HG03066 (cell line): ENCODE data around the gene COL17A1.

Experiments
- ATAC-seq: cut with Tn5 transposase; IDR thresholded peaks from one replicate; pipeline ENCODE4 v1.9.1; 2021; ENCODE audit warnings: low read depth; ENCODE audit not compliant: unreplicated experiment

COL17A1 gene

DNA sequence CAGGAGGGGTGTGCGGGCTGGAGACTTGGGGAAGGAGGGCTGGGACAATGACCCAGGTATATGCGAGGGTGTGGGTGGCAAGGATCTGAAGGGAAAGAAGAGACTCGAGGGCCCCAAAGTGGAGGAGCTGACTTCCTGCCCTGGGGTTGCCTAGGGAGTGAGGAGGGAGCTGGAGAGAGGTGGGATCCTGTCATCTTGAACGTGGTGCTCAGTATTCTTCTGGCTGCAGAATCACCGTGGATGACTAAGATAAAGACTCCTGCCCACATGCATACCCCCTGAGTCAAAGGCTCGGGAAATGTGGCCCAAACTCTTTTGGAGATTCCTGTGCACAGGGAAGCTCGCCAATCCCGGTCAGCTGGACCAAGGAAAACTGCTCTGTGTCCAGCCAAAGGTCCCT lies 31.2 kb downstream of the COL17A1 start:
- ATAC-seq: no peak

GRCh38 chr10:104053201-104053600 lies 32.5 kb downstream of the COL17A1 start:
- ATAC-seq: no peak

DNA sequence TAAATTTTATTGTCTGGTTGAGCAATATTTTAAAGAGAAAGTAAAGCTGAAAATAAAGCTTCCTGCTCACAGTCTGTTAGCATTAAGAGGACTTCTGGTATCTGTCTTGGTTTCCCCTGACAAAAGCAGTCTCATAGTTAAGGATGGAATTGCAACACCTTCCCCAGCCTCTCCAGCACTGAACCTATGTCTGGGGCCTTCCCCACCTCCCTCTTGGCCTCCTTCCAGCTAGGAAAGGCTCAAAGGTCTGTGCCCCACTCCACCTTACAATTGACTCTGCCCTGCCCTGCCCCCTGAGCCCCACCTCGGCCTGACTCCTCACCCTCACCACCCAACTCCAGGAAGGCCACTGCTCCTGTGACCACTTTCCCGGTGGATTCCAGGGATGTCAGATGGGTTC lies 33.2 kb downstream of the COL17A1 start:
- no peak for ATAC-seq

GRCh38 chr10:104049504-104050250 lies 36.0 kb downstream of the COL17A1 start:
- ATAC-seq: no peak

GRCh38 chr10:104046651-104047050 lies 39.0 kb downstream of the COL17A1 start:
- ATAC-seq: no peak

DNA sequence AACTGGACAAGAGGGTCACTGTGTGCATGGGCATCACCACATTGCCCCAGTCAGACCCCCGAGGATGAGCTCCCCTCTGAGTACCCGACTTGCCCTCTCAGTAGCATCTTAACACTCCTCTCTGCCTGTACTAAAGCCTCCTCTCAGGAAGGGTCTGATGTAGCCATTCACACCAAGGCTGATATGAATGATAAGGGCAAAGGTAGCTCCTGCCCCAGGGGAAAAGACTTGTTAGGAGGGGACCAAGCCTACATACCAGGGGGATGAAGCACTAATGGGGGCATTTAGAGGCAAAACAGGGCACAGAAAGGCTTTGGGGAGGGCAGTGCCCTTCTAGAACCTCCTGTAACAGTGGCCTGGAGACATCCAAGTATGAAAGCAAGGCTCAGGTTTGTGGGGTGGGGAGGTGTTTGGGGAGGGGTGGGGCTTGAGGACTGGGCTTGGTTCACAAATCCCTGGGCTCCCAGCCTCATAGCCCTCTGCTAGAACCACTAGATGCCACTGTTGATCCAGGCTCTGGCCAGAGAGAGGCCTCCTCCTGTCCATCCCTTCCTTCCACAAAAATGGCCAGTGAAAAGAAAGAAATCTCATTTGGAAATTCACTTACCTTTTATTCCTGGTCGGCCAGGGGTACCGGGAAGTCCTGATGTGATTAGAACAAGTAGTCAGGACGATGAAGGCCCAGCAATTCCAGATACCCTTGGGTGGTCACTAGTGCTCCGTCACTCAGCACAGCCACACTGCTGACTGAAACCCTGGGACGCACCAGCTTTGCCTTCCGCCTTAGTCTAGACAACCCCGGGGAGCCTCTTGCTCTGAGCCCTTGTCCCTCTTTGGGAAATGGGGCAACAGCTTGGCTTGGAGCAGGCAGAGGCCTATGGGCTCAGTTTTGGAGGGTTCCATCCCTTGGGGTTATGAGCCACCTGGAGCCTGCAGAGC lies 40.3 kb downstream of the COL17A1 start:
- no peak for ATAC-seq

DNA sequence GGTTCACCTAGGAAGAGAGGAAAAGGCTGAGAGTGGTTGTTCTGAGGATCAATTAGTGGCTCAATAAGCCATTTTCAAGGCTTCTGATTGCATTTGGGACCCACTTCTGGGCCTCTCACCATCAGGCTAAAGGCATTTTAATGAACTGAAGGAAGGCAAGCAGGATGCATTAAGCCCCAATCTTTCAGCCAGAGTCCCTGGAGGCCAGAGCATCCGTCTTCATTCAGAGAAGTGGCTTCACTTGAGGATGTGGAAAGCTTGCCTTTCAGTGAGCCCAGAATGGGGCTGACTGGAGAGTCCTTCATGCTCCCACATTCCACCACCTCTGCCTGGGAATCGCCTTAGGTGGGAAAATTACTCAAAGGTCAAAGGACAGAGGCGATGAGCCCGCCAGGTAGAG lies 41.8 kb downstream of the COL17A1 start:
- no peak for ATAC-seq

GRCh38 chr10:104043185-104043830 lies 42.4 kb downstream of the COL17A1 start:
- no peak for ATAC-seq

GRCh38 chr10:104041891-104042535 lies 43.7 kb downstream of the COL17A1 start:
- no peak for ATAC-seq

- ATAC-seq: no peak
Observed at GRCh38 chr10:104040862-104041789, 44.6 kb downstream of the COL17A1 start.

DNA sequence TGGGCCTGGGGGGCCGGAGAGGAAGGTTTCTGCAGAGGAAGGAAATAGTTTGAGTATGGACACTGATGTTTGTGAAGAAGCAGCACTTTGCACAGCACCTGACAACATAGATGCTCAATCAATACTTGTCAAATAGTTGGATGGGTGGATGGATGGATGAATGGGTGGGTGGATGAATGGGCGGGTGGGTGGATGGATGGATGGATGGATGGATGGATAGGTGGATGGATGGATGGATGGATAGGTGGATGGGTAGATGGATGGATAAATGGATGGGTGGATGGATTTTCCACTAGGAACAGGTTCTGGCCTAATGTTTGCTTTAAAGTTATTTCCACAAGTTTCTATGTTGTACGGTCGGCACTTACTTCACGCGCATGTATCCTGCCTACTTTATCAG lies 45.3 kb downstream of the COL17A1 start:
- ATAC-seq: no peak

DNA sequence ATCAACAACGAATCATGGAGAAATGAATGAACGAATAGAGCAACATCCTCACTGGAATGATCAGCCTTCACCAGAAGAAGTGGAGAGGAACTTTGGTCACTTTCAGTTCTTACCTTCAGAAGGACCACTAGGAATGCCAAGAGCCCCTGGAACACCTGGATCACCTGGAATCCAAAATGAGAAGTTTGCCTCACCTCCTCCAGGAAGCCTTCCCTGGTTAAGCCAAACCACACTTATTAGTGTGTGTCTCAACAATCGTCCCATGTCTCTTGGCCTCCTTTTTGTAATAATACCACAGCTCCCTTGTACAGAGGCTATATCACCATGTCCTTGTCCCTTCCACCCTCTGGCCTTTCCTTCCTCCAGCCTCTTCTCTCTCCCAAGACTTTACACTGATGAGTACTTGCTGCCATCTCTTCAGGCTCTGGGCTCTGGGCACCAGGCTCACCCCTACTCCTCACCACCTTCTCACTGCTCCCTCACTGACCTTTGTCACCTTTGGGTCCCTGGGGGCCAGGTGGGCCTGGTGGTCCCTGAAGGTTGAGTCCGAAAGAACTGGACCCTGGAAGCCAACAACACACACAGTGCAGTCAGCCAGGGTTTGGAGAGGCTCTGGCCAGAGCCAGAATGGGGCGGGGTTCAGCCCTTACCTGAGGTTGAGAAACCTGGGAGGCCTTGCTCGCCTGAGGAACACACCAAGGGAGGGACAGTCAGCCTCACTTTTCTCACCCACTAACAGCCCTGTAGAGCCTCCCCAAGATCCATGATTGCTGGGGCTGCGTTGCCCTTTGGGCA lies 46.5 kb downstream of the COL17A1 start:
- ATAC-seq: no peak

- no peak for ATAC-seq
Observed at GRCh38 chr10:104038537-104038936, 47.1 kb downstream of the COL17A1 start.

DNA sequence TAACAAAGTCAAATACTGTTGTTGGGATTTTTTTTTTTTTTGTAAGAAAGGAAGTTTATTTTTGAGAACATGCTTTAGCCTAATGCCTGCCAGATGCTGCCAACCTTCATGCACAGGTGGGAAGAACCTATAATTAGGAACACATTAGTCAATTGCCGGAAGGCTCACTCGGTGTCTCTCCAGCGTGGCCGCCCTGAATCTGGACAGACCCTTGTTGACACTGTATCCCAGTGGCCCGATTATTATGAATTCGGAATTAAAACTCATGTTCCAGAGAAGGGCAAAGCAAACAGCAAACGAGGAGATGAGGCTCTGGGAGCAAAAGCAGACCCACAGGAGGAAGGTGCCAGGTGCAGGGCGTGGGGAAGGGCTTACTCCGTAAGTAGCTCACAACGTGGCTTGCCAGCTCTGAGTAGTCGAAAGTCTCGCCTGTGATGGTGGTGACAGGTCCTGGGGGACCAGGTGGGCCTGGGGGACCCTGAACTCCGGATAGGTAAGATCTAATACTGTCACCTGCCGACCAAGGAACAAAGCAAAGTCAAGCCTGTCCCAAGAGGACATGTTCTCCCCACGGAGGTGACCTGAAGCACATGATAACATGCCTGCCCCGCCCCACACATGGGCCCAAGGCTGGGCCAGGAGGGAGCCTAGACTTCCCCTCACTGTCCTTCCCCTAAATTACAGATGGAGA lies 48.3 kb downstream of the COL17A1 start:
- ATAC-seq: no peak

DNA sequence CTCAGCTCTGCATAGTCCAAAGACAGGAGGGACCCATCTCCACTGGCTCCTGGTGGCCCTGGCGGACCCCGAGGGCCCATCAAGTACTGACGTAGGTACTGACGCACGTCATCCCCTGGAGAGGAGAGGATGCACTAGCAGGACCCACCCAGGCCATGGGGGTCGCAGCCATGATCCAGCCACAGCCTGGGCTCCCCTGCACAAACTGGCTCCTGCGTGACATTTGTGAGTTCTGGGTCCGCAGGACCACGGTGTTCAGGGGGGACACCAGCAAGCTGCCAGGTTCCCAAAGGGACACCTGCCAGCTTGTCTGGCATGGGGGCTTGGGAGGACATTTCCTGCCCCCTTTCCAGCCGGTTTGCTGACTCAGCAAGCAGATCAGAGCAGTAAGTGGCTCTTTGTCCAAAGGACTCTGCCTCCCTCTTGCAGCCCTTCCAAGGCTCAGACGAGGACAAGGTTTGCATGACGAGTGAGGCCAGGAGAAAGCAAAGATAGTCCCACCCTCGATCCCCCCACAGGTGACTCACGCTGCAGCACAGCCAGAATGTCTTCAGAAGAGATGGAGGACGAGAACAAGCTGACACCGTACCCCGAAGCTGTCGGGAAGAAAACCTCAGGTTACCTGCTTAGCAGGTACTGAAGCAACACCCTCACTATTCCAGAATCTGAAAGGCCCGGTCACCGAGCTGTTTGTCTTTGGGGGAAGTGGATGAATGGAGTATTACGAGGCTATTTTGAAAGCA lies 49.0 kb downstream of the COL17A1 start:
- no peak for ATAC-seq

DNA sequence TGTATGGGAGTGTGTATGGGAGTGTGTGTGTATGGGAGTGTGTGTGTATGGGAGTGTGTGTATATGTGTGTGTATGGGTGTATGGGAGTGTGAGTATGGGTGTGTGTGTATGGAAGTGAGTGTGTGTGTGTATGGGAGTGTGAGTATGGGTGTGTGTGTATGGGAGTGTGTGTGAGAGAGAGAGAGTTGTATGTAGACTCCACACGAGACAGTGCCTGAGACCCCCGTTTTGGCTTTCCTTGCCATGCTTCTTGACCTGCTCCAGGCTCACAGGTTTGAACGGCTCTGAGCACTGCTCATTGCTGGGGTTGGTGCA lies 49.7 kb downstream of the COL17A1 start:
- ATAC-seq: no peak

DNA sequence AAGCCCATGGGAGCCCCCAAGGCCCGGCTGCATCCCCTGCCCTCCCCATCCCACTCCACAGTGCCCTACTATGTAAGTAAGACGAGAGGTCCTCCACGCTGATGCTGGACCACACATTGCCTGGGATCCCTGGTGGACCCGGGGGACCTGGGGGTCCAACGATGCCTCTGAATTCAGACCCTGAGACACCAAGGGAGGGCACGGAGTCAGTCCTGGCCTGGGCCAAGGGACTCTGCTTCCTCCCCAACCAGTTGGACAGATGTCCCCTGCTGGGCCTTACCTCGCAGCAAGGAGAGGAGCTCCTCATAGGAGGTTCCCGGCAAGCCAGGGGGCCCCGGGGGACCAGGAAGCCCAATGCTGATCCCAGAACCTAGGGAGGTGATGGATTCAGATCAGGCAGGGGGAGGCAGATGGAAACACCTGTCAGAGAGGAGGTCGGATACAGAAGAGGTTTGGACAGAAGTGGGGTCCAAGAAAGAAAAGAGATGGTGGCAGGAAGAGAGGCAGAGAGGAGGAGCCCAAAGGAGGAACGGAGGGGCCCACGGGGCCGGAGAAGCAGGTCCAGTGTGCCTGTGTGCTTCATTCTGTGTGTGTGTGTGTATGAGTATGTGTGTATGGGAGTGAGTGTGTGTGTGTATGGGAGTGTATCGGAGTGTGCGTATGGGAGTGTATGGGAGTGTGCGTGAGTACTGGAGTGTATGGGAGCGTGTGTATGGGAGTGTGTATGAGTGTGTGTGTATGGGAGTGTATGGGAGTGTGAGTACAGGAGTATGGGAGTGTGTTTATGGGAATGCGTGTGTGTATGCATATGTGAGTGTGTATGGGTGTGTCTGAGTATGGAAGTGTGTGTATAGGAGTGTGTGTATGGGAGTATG lies 50.2 kb downstream of the COL17A1 start:
- ATAC-seq: no peak
